ENCODE results near the gene ZNF646. TPM values are rescaled to one million over a fixed set of nuclear protein-coding genes. Genes with fewer than 3 reads are reported as not detected.

Gene ZNF646
- total RNA-seq, 2 experiments from 2014 or later: 22.0 to 24.4 TPM

DNA sequence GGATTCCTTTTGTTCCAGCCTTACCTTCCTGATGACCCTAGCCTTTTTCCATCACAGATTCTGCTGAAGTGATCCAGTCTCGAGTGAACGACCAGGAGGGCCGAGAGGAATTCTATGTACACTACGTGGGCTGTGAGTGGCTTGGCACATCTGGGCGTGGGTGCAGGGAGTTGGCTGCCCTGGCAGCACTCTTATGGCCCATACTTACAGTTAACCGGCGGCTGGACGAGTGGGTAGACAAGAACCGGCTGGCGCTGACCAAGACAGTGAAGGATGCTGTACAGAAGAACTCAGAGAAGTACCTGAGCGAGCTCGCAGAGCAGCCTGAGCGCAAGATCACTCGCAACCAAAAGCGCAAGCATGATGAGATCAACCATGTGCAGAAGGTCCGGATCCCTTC is 45.9 kb downstream of the ZNF646 start:
- no peak overlapping the region for H3K27ac Mint-ChIP-seq
- peaks cover 32% of the 10 kb centered on the region for H3K36me3 Mint-ChIP-seq (ENCODE audit: low read depth)
- TF ChIP-seq, protein P1, sequence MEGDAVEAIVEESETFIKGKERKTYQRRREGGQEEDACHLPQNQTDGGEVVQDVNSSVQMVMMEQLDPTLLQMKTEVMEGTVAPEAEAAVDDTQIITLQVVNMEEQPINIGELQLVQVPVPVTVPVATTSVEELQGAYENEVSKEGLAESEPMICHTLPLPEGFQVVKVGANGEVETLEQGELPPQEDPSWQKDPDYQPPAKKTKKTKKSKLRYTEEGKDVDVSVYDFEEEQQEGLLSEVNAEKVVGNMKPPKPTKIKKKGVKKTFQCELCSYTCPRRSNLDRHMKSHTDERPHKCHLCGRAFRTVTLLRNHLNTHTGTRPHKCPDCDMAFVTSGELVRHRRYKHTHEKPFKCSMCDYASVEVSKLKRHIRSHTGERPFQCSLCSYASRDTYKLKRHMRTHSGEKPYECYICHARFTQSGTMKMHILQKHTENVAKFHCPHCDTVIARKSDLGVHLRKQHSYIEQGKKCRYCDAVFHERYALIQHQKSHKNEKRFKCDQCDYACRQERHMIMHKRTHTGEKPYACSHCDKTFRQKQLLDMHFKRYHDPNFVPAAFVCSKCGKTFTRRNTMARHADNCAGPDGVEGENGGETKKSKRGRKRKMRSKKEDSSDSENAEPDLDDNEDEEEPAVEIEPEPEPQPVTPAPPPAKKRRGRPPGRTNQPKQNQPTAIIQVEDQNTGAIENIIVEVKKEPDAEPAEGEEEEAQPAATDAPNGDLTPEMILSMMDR (IDR thresholded peaks at IDR 0.05): no peak
- H3K4me1 Mint-ChIP-seq (ENCODE audit: low read depth): peaks cover 19% of the 10 kb centered on the region
- no peak overlapping the region for H3K4me3 Mint-ChIP-seq
- DNase-seq (no peak), ATAC-seq (no peak)
- ChIA-PET CTCF (interaction anchor here (1.2 to 3.3 kb wide), 3 partner anchors 11 to 136 kb away, joined by 3 to 15 read pairs (median 3); no protein-coding TSS in a partner anchor), POLR2A (interaction anchor here (0.6 to 3.3 kb wide), 5 partner anchors 12 to 166 kb away, joined by 3 to 12 read pairs (median 3); partner anchors contain the start of gene BCKDK)
- intact Hi-C loops (cut with micrococcal nuclease): no loop called here
- H3K9me3 Mint-ChIP-seq: no peaks in the 10 kb centered on the region
- no peaks in the 10 kb centered on the region for H3K27me3 Mint-ChIP-seq

DNA sequence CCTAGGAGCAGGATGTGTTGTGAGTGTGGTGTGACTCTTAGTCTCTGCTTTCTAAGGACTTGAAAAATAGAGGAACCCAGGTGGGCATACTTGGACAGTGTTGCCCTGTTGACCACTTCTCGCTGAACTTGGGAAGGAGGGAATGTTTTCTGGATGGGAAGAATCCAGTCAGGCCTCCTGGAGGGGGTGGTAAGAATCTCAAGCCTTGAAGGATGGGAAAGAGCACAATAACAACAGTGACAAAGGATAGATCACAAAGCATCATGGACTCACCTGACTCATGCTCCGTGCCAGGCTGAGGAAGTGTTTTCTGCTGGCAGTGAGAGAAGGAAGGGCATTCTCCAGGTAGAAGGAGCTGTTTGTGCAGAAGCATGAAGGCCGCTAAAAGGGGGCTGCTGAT is 51.6 kb downstream of the ZNF646 start:
- Mint-ChIP-seq H3K4me1 (ENCODE audit: low read depth) (peaks cover 2% of the 10 kb centered on the region), H3K27me3 (no peaks in the 10 kb centered on the region), H3K36me3 (ENCODE audit: low read depth) (peaks cover 33% of the 10 kb centered on the region), H3K4me3 (no peak overlapping the region), H3K27ac (no peak overlapping the region), H3K9me3 (no peaks in the 10 kb centered on the region)
- TF ChIP-seq, protein P1 (IDR thresholded peaks at IDR 0.05): no peak
- intact Hi-C loops (cut with micrococcal nuclease): no loop called here
- no peak for ATAC-seq
- DNase-seq: no peak
- CTCF ChIA-PET: interaction anchor here (1.9 kb wide), 1 partner anchor 16 kb away, joined by 8 read pairs; no protein-coding TSS in a partner anchor
- POLR2A ChIA-PET: no interaction called here

DNA sequence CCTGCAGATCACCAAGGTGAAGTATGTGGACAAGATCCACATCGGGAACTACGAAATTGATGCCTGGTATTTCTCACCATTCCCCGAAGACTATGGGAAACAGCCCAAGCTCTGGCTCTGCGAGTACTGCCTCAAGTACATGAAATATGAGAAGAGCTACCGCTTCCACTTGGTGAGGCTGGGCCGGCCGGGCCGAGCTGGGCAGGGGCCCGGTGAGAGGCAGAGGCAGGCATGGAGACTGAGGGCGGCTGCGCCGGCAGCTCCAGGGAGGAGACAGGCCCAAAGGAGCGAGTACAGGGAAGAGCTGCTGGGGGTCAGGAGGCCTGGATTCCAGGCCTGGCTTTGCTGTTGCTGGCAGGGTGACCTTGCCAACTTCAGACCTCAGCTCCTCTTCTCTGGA is 53.0 kb downstream of the ZNF646 start:
- Mint-ChIP-seq H3K4me3 (no peak overlapping the region), H3K9me3 (no peaks in the 10 kb centered on the region), H3K36me3 (ENCODE audit: low read depth) (peaks cover 27% of the 10 kb centered on the region), H3K4me1 (ENCODE audit: low read depth) (peaks cover 2% of the 10 kb centered on the region), H3K27me3 (no peaks in the 10 kb centered on the region), H3K27ac (no peak overlapping the region)
- TF ChIP-seq, protein P1 (IDR thresholded peaks at IDR 0.05): no peak
- ChIA-PET POLR2A (interaction anchor here (1.2 kb wide), 1 partner anchor 10 kb away, joined by 5 read pairs; the partner anchor contains the start of gene KAT8), CTCF (interaction anchor here (1.9 kb wide), 1 partner anchor 15 kb away, joined by 8 read pairs; no protein-coding TSS in a partner anchor)
- ATAC-seq: no peak
- no peak for DNase-seq
- intact Hi-C loops (cut with micrococcal nuclease): no loop called here

DNA sequence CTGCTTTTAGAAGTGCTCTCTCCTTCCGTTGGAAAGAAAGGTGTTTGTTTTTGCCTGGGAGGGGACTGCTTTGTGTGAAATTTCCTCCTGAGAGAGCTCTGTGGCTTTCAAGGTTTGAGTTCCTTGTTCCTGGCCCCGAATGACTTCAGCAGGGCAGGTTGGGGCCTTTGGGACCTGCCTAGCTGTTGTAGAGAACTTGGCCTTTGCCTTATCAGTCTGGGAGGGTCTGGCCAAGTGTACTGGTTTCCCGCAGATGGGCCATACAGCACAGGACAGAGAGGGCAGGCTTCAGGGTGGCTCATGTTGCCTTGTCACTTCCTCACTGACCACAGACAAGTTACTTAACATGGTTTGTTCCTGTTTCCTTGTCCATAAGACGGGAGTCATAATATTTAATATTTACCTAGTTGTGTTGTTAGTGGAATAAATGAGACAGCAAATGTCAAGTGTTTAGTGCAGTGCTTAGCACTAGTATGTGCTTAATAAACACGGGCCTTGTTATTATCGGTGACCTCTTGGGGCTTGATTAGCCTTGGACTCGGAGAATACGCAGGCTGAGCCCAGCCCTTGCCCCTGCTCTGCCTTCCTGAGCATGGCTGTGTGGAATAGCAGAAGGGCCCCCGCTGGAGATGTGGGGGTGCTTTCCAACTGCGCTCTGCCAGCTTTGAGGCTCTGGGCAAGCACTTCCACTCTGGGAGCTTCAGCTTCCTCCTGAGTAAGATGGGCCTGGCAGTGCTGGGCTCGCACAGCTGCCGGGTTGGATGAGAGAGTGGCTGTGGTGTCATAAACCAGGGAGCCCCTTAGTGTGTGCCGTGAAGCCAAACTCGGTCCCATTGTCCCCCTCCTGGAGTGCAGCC is 54.7 kb downstream of the ZNF646 start:
- TF ChIP-seq, protein P1 (IDR thresholded peaks at IDR 0.05): no peak
- no peak overlapping the region for H3K27ac Mint-ChIP-seq
- DNase-seq (no peak), ATAC-seq (no peak)
- ChIA-PET CTCF (interaction anchor here (0.7 to 3.0 kb wide), 2 partner anchors 13 kb away, joined by 3 to 12 read pairs; no protein-coding TSS in a partner anchor), POLR2A (interaction anchor here (0.8 kb wide), 1 partner anchor 66 kb away, joined by 3 read pairs; no protein-coding TSS in a partner anchor)
- intact Hi-C loops (cut with micrococcal nuclease): no loop called here
- no peak overlapping the region for H3K4me3 Mint-ChIP-seq
- H3K9me3 Mint-ChIP-seq: no peaks in the 10 kb centered on the region
- H3K36me3 Mint-ChIP-seq (ENCODE audit: low read depth): peaks cover 21% of the 10 kb centered on the region
- H3K27me3 Mint-ChIP-seq: no peaks in the 10 kb centered on the region
- H3K4me1 Mint-ChIP-seq (ENCODE audit: low read depth): peaks cover 2% of the 10 kb centered on the region

Data from activated CD8-positive, alpha-beta T cell treated with anti-CD3 and anti-CD28 coated beads for 36 hours (primary cell).